ENCODE results near the gene MRPL44.
"Not testable (repeated sequence)": the region's sequence is repeated elsewhere in the genome, so short reads cannot be mapped to it uniquely, and the experiment has no call there.

Gene MRPL44

GRCh38 chr2:223935459-223936125 is 21.7 kb upstream of the MRPL44 start:
- in situ Hi-C loops (cut with HindIII; ENCODE audit: low sequenced_read_pairs), result no loop called here

GRCh38 chr2:223936862-223937326 is 20.4 kb upstream of the MRPL44 start:
- in situ Hi-C loops (cut with HindIII; ENCODE audit: low sequenced_read_pairs), result no loop called here

- in situ Hi-C loops (cut with HindIII; ENCODE audit: low sequenced_read_pairs), result no loop called here
Observed at GRCh38 chr2:223937535-223937934, 19.7 kb upstream of the MRPL44 start.

GRCh38 chr2:223939438-223939837 is 17.8 kb upstream of the MRPL44 start:
- in situ Hi-C loops (cut with HindIII; ENCODE audit: low sequenced_read_pairs), result not testable (repeated sequence)

GRCh38 chr2:223941579-223942277 is 15.5 kb upstream of the MRPL44 start:
- in situ Hi-C loops (cut with HindIII; ENCODE audit: low sequenced_read_pairs), result no loop called here

- in situ Hi-C loops (cut with HindIII; ENCODE audit: low sequenced_read_pairs), result no loop called here
Observed at GRCh38 chr2:223943135-223943534, 14.1 kb upstream of the MRPL44 start.

GRCh38 chr2:223943561-223944008 is 13.7 kb upstream of the MRPL44 start:
- in situ Hi-C loops (cut with HindIII; ENCODE audit: low sequenced_read_pairs), result no loop called here

- in situ Hi-C loops (cut with HindIII; ENCODE audit: low sequenced_read_pairs), result no loop called here
Observed at GRCh38 chr2:223944166-223944702, 13.0 kb upstream of the MRPL44 start.

GRCh38 chr2:223944703-223945531 is 12.3 kb upstream of the MRPL44 start, which contains the start of gene WDFY1:
TSS of gene WDFY1 (minus strand) at chr2:223945335. CDS start at chr2:223945284, 51 bp downstream.
- in situ Hi-C loops (cut with HindIII; ENCODE audit: low sequenced_read_pairs), result no loop called here

GRCh38 chr2:223945755-223946154 is 11.5 kb upstream of the MRPL44 start:
- in situ Hi-C loops (cut with HindIII; ENCODE audit: low sequenced_read_pairs), result no loop called here

GRCh38 chr2:223947711-223948205 is 9.5 kb upstream of the MRPL44 start:
- in situ Hi-C loops (cut with HindIII; ENCODE audit: low sequenced_read_pairs), result no loop called here

- in situ Hi-C loops (cut with HindIII; ENCODE audit: low sequenced_read_pairs), result no loop called here
Observed at GRCh38 chr2:223949241-223949840, 7.9 kb upstream of the MRPL44 start.

GRCh38 chr2:223950448-223951347 is 6.6 kb upstream of the MRPL44 start:
- in situ Hi-C loops (cut with HindIII; ENCODE audit: low sequenced_read_pairs), result no loop called here

GRCh38 chr2:223952280-223952968 is 4.8 kb upstream of the MRPL44 start:
- in situ Hi-C loops (cut with HindIII; ENCODE audit: low sequenced_read_pairs), result no loop called here

GRCh38 chr2:223954401-223954800 is 2.9 kb upstream of the MRPL44 start:
- in situ Hi-C loops (cut with HindIII; ENCODE audit: low sequenced_read_pairs), result no loop called here

GRCh38 chr2:223956300-223956699 is 963 bp upstream of the MRPL44 start:
- in situ Hi-C loops (cut with HindIII; ENCODE audit: low sequenced_read_pairs), result no loop called here

- in situ Hi-C loops (cut with HindIII; ENCODE audit: low sequenced_read_pairs), result no loop called here
Observed at GRCh38 chr2:223959688-223960087, 2.4 kb downstream of the MRPL44 start.

GRCh38 chr2:223967981-223968380 is 10.7 kb downstream of the MRPL44 start:
- in situ Hi-C loops (cut with HindIII; ENCODE audit: low sequenced_read_pairs), result no loop called here

- in situ Hi-C loops (cut with HindIII; ENCODE audit: low sequenced_read_pairs), result no loop called here
Observed at GRCh38 chr2:223969315-223969714, 12.1 kb downstream of the MRPL44 start.
